NCI-H748 (cell line): ENCODE data around the gene NGB.

Source experiments
- DNase-seq: peaks from one replicate; lab custom pipeline; 2025; ENCODE audit not compliant: unreplicated experiment; lab: John Stamatoyannopoulos, UW

Gene NGB

GRCh38 chr14:77265561-77266335 is 5.3 kb downstream of the NGB start:
- DNase-seq: no peak

GRCh38 chr14:77265187-77265515 is 5.9 kb downstream of the NGB start:
- no peak for DNase-seq

GRCh38 chr14:77264466-77265186 is 6.4 kb downstream of the NGB start:
- no peak for DNase-seq

- DNase-seq: no peak
Measured at GRCh38 chr14:77260631-77261030, 10.4 kb downstream of the NGB start.

- DNase-seq: no peak
Measured at GRCh38 chr14:77260199-77260598, 10.8 kb downstream of the NGB start.

- DNase-seq: no peak
Measured at GRCh38 chr14:77259025-77259715, 11.8 kb downstream of the NGB start.

GRCh38 chr14:77258566-77258965 is 12.4 kb downstream of the NGB start:
- no peak for DNase-seq

- no peak for DNase-seq
Measured at GRCh38 chr14:77257700-77258099, 13.3 kb downstream of the NGB start.

GRCh38 chr14:77256694-77257093 is 14.3 kb downstream of the NGB start:
- no peak for DNase-seq

GRCh38 chr14:77253333-77254190 is 17.4 kb downstream of the NGB start:
- DNase-seq: no peak

- DNase-seq: no peak
Measured at GRCh38 chr14:77251870-77252269, 19.1 kb downstream of the NGB start.

- DNase-seq: no peak
Measured at GRCh38 chr14:77250927-77251326, 20.1 kb downstream of the NGB start.

- DNase-seq: no peak
Measured at GRCh38 chr14:77249286-77249685, 21.7 kb downstream of the NGB start.

GRCh38 chr14:77248666-77249065 is 22.3 kb downstream of the NGB start:
- no peak for DNase-seq

GRCh38 chr14:77246784-77247183 is 24.2 kb downstream of the NGB start:
- DNase-seq: no peak

- DNase-seq: no peak
Measured at GRCh38 chr14:77245820-77246219, 25.2 kb downstream of the NGB start.

- DNase-seq: no peak
Measured at GRCh38 chr14:77243853-77244252, 27.2 kb downstream of the NGB start.

- DNase-seq: no peak
Measured at GRCh38 chr14:77242752-77243151, 28.3 kb downstream of the NGB start.

GRCh38 chr14:77241955-77242354 is 29.1 kb downstream of the NGB start:
- DNase-seq: no peak

- no peak for DNase-seq
Measured at GRCh38 chr14:77240336-77240915, 30.6 kb downstream of the NGB start.

- DNase-seq: no peak
Measured at GRCh38 chr14:77239412-77239811, 31.6 kb downstream of the NGB start.
